Suprapubic skin (tissue), 4 donors: Measurements from ENCODE around the gene FAT3.

Source experiments
- EP300 ChIP-seq: sonication (generic); formaldehyde crosslinking; IDR thresholded peaks from one replicate; pipeline ENCODE4 v1.6.1; 2017; ENCODE audit warnings: antibody characterized with exemption
- POLR2A ChIP-seq, 2 donors: fragments of 450-650 bp; IDR thresholded peaks; one replicate each; pipeline ENCODE4 v1.6.1; 2017; ENCODE audit warnings: antibody characterized with exemption in 2 of 2, mild to moderate bottlenecking in 2 of 2, moderate library complexity in 2 of 2
- POLR2AphosphoS5 ChIP-seq, 3 donors: sonication (generic); formaldehyde crosslinking; IDR thresholded peaks; one replicate each; pipeline ENCODE4 v1.6.1; 2017; ENCODE audit warnings: antibody characterized with exemption in 3 of 3
- TF ChIP-seq, protein P1 (sequence below), 2 donors: fragments of 200-600 bp in 1 of 2; fragments of 450-650 bp in 1 of 2; sonication (generic) in 1 of 2; IDR thresholded peaks; one replicate each; pipeline ENCODE4 v1.5.1; 2016 to 2019; ENCODE audit warnings: antibody characterized with exemption in 2 of 2, mild to moderate bottlenecking in 1 of 2, moderate library complexity in 1 of 2

DNA sequence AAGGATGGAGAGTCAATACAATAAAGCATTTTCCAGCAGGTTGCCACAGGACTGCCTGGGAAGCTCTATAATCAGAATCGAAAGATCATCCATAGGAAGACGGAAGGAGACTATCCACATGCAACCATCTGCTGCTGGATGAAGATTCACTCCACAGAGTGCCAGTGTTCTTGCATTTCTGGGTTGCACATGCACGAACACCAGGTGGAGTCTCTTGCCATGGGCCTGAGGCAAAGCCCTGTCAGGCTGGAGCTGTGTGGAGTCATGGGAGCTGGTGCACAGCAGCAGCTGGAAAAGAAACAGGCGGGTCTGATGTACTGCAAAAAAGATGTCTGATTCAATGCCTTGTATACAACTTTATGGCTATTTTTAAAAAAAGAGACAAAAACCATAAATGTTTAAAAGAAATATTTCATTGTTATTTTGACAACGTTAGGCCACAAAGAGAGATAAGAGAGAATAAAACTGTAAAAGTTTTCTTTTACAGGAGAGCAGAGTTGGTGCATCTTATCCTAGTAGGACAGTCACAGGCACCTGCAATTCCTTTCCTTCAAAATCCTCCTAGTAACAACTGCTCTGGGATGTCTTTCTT, 12.9 kb upstream of the FAT3 start:
- TF ChIP-seq, protein P1, sequence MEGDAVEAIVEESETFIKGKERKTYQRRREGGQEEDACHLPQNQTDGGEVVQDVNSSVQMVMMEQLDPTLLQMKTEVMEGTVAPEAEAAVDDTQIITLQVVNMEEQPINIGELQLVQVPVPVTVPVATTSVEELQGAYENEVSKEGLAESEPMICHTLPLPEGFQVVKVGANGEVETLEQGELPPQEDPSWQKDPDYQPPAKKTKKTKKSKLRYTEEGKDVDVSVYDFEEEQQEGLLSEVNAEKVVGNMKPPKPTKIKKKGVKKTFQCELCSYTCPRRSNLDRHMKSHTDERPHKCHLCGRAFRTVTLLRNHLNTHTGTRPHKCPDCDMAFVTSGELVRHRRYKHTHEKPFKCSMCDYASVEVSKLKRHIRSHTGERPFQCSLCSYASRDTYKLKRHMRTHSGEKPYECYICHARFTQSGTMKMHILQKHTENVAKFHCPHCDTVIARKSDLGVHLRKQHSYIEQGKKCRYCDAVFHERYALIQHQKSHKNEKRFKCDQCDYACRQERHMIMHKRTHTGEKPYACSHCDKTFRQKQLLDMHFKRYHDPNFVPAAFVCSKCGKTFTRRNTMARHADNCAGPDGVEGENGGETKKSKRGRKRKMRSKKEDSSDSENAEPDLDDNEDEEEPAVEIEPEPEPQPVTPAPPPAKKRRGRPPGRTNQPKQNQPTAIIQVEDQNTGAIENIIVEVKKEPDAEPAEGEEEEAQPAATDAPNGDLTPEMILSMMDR (IDR thresholded peaks at IDR 0.05): no peak
- no peak for TF ChIP-seq POLR2A (IDR thresholded peaks at IDR 0.05)
- no peak for TF ChIP-seq POLR2AphosphoS5 (IDR thresholded peaks at IDR 0.05)
- TF ChIP-seq EP300: no peak
